ENCODE data around the gene CIROP. TPM values are rescaled to one million over a fixed set of nuclear protein-coding genes. Genes with fewer than 3 reads are reported as not detected.

Gene CIROP
- total RNA-seq, 1 donor from 2014 or later: not detected

DNA sequence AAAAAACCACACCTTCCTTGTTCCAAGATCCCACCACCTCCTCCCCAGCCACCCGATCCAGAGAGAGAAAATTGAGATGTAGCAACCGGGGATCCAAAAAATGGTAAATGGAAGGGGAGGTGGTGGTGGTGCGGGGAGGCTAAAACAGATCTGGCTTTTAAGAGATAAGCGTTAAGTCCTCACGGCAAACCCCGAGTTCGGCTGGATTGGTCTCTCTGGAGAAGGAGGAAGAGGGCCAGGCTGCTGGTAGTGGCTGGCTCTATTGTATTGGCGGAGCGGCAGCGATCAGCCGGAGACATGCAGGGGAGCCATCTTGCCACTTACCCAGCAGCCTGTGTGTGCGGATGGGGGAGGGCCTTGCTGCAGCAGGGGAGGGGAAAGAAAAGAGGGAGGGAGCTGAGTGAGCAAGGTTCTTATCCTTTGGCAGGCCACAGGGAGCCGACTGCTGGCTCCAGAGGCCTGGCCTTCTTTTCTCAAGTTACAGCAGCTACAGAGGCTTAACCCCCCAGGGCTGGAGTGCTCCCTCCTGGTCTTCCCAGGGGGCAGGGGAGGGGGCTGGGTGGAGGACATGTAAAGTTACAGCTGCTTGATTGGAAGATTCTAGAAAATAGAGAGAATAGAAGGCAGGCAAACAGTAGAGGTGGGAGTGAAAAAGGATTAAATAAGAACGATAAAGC is 33.4 kb downstream of the CIROP start:
- peak; percentile 88 for ATAC-seq (ENCODE audit: low read depth)
- ChIA-PET CTCF (interaction anchor here (1.0 to 3.3 kb wide), 10 partner anchors 9 to 309 kb away, joined by 3 to 15 read pairs (median 4); partner anchors contain the start of genes CDH24 and CIROP), POLR2A (interaction anchor here (0.7 to 4.0 kb wide), 8 partner anchors 11 to 305 kb away, joined by 3 to 36 read pairs (median 5); partner anchors contain the start of genes ACIN1, C14orf119, OXA1L and PSMB5)
- TF ChIP-seq CTCF (IDR thresholded peaks at IDR 0.05): no peak
- Mint-ChIP-seq H3K36me3 (ENCODE audit: low read depth) (peaks cover 77% of the 10 kb centered on the region), H3K27ac (peak overlapping the region; percentile 92), H3K4me3 (peak overlapping the region; percentile 98), H3K4me1 (peaks cover 36% of the 10 kb centered on the region), H3K27me3 (no peaks in the 10 kb centered on the region), H3K9me3 (no peaks in the 10 kb centered on the region)
- intact Hi-C loops (cut with micrococcal nuclease): loop anchor here (1.0 kb wide), 1 partner anchor 23 kb away; no protein-coding TSS in a partner anchor
- peak; percentile 57 for DNase-seq

GRCh38 chr14:23070262-23071129 is 34.3 kb downstream of the CIROP start:
- no peak for DNase-seq
- ChIA-PET CTCF (interaction anchor here (1.0 to 3.3 kb wide), 11 partner anchors 8 to 310 kb away, joined by 3 to 15 read pairs (median 3); partner anchors contain the start of genes CDH24 and CIROP), POLR2A (interaction anchor here (0.5 to 4.0 kb wide), 4 partner anchors 8 to 32 kb away, joined by 6 to 36 read pairs (median 6); partner anchors contain the start of genes ACIN1 and C14orf119)
- no peak for TF ChIP-seq CTCF (IDR thresholded peaks at IDR 0.05)
- H3K4me1 Mint-ChIP-seq: peaks cover 36% of the 10 kb centered on the region
- intact Hi-C loops (cut with micrococcal nuclease): loop anchor here (1.0 kb wide), 1 partner anchor 24 kb away; no protein-coding TSS in a partner anchor
- H3K36me3 Mint-ChIP-seq (ENCODE audit: low read depth): peaks cover 78% of the 10 kb centered on the region
- ATAC-seq (ENCODE audit: low read depth): no peak
- no peaks in the 10 kb centered on the region for H3K27me3 Mint-ChIP-seq
- no peaks in the 10 kb centered on the region for H3K9me3 Mint-ChIP-seq
- H3K4me3 Mint-ChIP-seq: peak overlapping the region; percentile 98
- H3K27ac Mint-ChIP-seq: peak overlapping the region; percentile 92

DNA sequence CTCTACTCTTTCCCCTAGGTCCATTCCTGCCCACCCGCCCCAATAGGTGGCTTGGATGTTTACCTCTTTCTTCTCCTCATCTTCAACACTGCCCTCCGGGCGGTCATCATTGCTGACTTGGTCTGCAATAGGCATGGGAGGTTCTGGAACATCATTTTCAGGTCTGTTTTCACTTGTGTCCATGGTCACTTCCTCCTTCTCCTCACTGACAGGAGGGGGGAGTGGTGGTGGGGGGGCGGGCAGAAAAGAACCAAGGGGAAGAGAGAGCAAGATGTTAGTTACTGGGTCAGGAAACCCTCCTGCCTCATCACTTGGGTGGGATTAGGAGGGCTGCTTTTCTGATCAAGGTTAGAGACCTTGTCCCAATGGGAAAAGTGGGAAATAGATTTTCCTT is 35.4 kb downstream of the CIROP start:
- intact Hi-C loops (cut with micrococcal nuclease): loop anchor here (1.0 to 5.0 kb wide), 5 partner anchors 11 to 311 kb away; partner anchors contain the start of genes PPP1R3E and PSMB5
- CTCF ChIA-PET: interaction anchor here (0.7 to 2.2 kb wide), 35 partner anchors 8 to 513 kb away, joined by 3 to 36 read pairs (median 4); partner anchors contain the start of genes ACIN1, C14orf119, CDH24 and HAUS4
- peaks cover 79% of the 10 kb centered on the region for H3K36me3 Mint-ChIP-seq (ENCODE audit: low read depth)
- no peak overlapping the region for H3K4me3 Mint-ChIP-seq
- H3K9me3 Mint-ChIP-seq: no peaks in the 10 kb centered on the region
- no peaks in the 10 kb centered on the region for H3K27me3 Mint-ChIP-seq
- POLR2A ChIA-PET: interaction anchor here (0.9 to 2.0 kb wide), 4 partner anchors 8 to 232 kb away, joined by 4 to 14 read pairs (median 6); partner anchors contain the start of genes ACIN1 and C14orf119
- no peak overlapping the region for H3K27ac Mint-ChIP-seq
- peaks cover 36% of the 10 kb centered on the region for H3K4me1 Mint-ChIP-seq
- no peak for TF ChIP-seq CTCF (IDR thresholded peaks at IDR 0.05)
- DNase-seq: no peak
- ATAC-seq (ENCODE audit: low read depth): no peak

GRCh38 chr14:23068789-23069412 is 35.9 kb downstream of the CIROP start:
- Mint-ChIP-seq H3K27ac (peak overlapping the region; percentile 50), H3K36me3 (ENCODE audit: low read depth) (peaks cover 79% of the 10 kb centered on the region), H3K4me1 (peaks cover 36% of the 10 kb centered on the region), H3K27me3 (no peaks in the 10 kb centered on the region), H3K4me3 (peak overlapping the region; percentile 22), H3K9me3 (no peaks in the 10 kb centered on the region)
- ChIA-PET POLR2A (interaction anchor here (0.5 to 2.0 kb wide), 5 partner anchors 9 to 232 kb away, joined by 4 to 14 read pairs (median 5); partner anchors contain the start of genes ACIN1 and C14orf119), CTCF (interaction anchor here (0.6 to 2.2 kb wide), 43 partner anchors 8 to 512 kb away, joined by 3 to 36 read pairs (median 4); partner anchors contain the start of genes ACIN1, AJUBA, C14orf119 and CDH24)
- DNase-seq: no peak
- ATAC-seq (ENCODE audit: low read depth): peak; percentile 85
- intact Hi-C loops (cut with micrococcal nuclease): loop anchor here (1.0 to 5.0 kb wide), 5 partner anchors 11 to 312 kb away; partner anchors contain the start of genes PPP1R3E and PSMB5
- peak; percentile 79 for TF ChIP-seq CTCF (IDR thresholded peaks at IDR 0.05)
